G401 (cell line): ENCODE measurements around the gene EBLN2. TPM values are rescaled to one million over a fixed set of nuclear protein-coding genes. Genes with fewer than 3 reads are reported as not detected.
"Not testable (repeated sequence)": the region's sequence is repeated elsewhere in the genome, so short reads cannot be mapped to it uniquely, and the experiment has no call there.

Experiments used
- DNase-seq: peaks from one replicate; pipeline ENCODE4 v3.0.0-alpha.2; 2015; ENCODE audit warnings: low spot score
- in situ Hi-C: cut with HindIII; loops from 2 replicates; pipeline ENCODE4 v1.10.0; 2016; ENCODE audit warnings: low sequenced_read_pairs, mixed read lengths
- total RNA-seq: library from RNA; depleted of rRNA; stranded (reverse); fragments of >200 nt; shearing (Covaris generic); gene quantifications from 2 replicates; pipeline ENCODE4 v1.2.3, GENCODE V29; 2014

The EBLN2 gene
- total RNA-seq, 1 experiment from 2014 or later: 4.9 TPM

GRCh38 chr3:73056014-73056844 lies 5.2 kb upstream of the EBLN2 start:
- peak; percentile 65 for DNase-seq
- in situ Hi-C loops: no loop called here

- in situ Hi-C loops: no loop called here
- no peak for DNase-seq
These were observed 4.7 kb upstream of the EBLN2 start for GRCh38 chr3:73056845-73057150.

DNA sequence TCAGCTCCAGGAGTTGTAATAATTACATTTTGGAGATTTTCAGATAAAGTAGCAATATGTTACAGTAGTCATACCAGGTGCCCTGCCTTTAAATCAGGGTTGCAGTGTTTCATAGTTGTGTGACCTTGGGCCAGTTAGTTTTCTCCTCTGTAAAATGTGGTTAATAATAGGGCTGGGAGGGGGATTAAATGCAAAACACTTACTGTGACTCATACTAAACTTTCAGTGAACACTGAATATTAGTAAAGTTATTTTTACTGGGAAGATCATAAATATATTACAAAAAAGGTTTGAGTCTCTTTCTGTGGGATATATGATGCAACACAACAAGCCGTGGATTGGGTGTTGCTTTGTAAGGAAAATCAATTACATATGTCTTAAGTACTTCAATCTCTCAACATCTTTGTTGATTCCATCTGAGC lies 1.1 kb upstream of the EBLN2 start:
- no peak for DNase-seq
- in situ Hi-C loops: no loop called here

GRCh38 chr3:73066243-73066642 lies 4.8 kb downstream of the EBLN2 start:
- in situ Hi-C loops: not testable (repeated sequence)

GRCh38 chr3:73068419-73068818 lies 7.0 kb downstream of the EBLN2 start:
- in situ Hi-C loops: no loop called here
- DNase-seq: no peak

More at GRCh38 chr3:73066243-73066642, 4.8 kb downstream of the EBLN2 start:
- DNase-seq: not testable (repeated sequence)

- in situ Hi-C loops: no loop called here
- no peak for DNase-seq
These were observed 7.7 kb downstream of the EBLN2 start for GRCh38 chr3:73069187-73069586.

GRCh38 chr3:73069775-73070444 lies 8.5 kb downstream of the EBLN2 start:
- in situ Hi-C loops: no loop called here

DNA sequence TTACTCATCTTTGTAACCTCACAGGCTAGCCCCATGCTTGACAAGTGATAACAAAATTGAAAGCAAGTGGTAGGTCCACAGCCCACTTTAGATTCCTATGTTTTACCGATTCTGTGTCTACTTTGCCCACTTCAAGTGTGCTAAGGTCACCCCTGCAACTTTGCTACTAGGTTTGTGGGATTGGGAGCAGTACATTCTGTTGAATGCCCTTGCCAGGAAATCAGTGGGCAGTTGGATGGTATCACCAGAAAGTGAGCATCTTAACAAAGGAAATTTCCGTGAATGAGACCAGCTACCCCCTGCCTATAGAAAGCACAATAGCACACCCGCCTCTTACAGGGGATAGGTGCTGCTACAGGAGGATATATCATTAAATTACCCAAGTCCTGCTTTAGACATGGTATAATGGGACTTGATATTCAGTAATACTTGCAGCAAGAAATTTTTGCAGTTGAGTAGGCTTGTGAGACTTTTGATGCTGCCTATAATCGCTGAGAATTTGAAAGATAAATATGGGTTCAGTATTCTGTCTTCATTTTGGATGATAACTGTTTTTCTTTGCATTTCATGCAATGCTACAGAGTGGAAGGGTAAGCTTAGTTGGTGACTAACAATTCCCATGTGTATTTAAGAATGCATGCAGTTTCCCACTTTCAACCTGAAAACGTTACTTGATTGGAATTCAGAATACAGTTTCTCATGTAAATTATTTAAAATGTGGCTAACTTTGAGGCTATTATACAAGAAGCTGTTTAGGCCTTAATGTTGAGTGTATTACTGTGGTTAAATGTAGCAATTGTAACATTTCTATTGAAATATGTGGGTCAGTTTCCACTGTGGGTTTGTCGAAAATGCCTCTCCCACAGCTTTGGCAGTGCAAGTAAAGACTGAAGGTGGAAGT lies 9.5 kb downstream of the EBLN2 start:
- DNase-seq: no peak
- in situ Hi-C loops: no loop called here

More at GRCh38 chr3:73069775-73070444, 8.5 kb downstream of the EBLN2 start:
- no peak for DNase-seq

GRCh38 chr3:73071952-73072351 lies 10.5 kb downstream of the EBLN2 start:
- DNase-seq: no peak
- in situ Hi-C loops: no loop called here

GRCh38 chr3:73072634-73073033 lies 11.2 kb downstream of the EBLN2 start:
- DNase-seq: no peak
- in situ Hi-C loops: no loop called here

- in situ Hi-C loops: no loop called here
- DNase-seq: no peak
These were observed 11.7 kb downstream of the EBLN2 start for GRCh38 chr3:73073091-73073707.

DNA sequence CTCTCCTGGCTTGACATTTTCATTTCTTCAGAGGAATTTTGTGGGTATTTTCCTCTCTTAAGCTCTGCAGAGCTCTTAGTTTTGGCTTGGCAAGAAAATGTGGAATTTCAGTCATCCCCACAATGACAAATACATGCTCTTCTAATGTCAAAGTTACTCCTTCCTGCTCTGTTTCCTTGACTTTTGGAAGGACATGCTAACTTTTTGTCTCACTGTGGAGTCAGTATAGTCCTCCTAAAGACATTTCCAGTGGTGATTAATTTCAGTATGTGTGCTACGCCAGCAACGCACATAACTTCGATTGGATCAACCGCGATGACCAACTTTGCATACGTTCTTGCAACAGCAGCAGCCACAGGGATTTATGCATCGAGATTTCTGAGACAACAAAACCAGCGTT lies 13.3 kb downstream of the EBLN2 start:
- no peak for DNase-seq
- in situ Hi-C loops: no loop called here

DNA sequence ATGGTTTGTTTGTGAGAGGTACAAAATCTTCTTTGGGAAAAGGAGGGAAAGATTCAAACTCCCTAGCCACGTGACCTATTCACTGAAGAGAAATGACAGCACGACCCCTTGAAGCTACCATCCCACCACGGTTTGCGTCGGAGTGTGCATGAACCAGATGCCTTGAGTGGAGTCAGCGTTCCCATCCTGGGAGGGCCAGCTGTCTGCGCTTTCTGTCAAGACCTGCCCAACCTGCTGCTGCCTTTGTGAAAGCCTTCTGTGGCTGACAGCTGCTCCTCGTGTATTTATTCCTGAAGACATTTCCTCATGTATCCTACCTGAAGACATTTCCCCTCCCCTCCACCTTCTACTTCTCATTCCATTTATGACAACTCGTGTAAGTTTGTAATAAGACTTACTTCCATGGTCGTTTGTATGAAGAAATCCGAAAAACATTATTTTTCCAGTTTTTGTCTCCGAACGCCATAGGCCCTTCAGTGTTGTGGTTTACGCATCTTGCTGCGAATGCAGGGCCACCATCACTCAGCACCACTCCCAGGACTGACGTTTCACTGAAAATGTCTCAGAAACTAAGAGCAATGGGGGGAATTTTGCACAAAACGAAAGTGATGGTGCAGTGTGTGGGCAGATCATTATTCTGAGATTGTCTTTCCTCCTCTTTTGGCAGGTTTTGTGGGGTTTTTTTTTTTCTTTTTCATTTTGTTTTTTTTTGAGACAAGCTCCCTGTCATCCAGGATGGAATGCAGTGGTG lies 18.9 kb downstream of the EBLN2 start:
- DNase-seq: no peak
- in situ Hi-C loops: no loop called here

DNA sequence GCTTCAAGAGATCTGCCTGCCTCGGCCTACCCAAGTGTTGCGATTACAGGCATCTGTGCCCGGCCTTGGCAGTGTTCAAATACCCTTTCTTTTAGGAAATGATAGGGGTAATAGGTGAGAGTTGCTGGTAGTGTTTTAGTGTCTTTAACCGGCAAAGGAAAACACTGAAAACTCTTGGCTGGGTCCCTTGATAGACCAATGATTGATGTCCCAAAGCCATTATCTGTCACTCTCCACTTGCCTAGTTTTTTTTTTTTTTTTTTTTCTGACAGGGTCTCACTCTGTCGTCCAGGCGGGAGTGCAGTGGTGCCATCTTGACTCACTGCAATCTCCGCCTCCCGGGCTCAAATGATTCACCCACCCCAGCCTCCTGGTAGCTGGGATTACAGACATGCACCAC lies 19.7 kb downstream of the EBLN2 start:
- no peak for DNase-seq
- in situ Hi-C loops: no loop called here

- DNase-seq: no peak
- in situ Hi-C loops: no loop called here
These were observed 22.7 kb downstream of the EBLN2 start for GRCh38 chr3:73084170-73084569.

- in situ Hi-C loops: no loop called here
These were observed 24.6 kb downstream of the EBLN2 start for GRCh38 chr3:73086071-73086494.

DNA sequence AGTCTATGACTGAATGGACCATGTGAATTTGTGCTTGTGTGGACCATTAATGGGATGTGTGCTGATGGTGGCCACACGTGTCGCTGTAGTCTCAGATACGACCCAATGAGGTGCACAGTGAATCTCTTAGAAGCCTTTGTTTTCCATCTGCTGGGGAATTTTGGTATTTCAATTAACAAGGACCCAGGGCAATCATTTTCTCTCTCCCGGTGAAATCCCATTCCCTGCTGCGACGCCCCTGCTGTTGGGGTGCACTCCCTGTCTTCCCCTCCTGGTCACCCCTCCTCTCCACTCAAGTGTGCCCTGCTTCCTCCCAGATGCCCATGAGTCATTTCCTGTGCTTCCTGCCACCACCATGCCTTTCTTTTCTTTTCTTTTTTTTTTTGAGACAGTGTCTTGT lies 32.7 kb downstream of the EBLN2 start:
- DNase-seq: no peak
- in situ Hi-C loops: no loop called here

More at GRCh38 chr3:73086071-73086494, 24.6 kb downstream of the EBLN2 start:
- peak; percentile 29 for DNase-seq

DNA sequence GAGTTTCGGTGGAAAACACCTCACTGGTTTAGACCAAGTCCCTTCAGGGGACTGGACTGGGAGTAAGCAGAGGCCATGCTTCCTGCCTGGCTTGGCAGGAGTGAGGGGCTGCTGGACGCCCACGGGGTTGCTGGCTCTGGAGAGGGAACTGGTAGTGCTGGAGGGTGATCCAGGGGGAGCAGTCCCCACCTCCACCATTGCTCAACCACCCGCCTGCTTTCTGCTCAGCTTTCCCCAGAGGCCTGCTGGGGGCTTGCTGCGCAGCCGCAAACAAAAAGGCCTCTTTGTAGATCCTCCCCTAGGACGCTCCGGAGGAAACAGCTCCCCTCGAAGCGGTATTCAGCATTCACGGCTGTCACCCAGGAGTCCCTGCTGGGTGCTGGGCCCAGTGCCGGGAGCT lies 33.5 kb downstream of the EBLN2 start:
- DNase-seq: no peak
- in situ Hi-C loops: no loop called here

- no peak for DNase-seq
- in situ Hi-C loops: no loop called here
These were observed 34.7 kb downstream of the EBLN2 start for GRCh38 chr3:73096169-73096568.
